PC-9 (cell line): ENCODE measurements around the gene OR6C65. TPM values are rescaled to one million over a fixed set of nuclear protein-coding genes. Genes with fewer than 3 reads are reported as not detected.
"Not testable (repeated sequence)": the region's sequence is repeated elsewhere in the genome, so short reads cannot be mapped to it uniquely, and the experiment has no call there.

Experiments used
- BruUV-seq: library from RNA; stranded (reverse); fragments of 400-500 nt; replicated peaks from 2 replicates; lab custom pipeline; 2021; lab: Mats Ljungman, UMichigan
- CTCF ChIA-PET: fragments of 300-600 bp; sonication (Branson Sonifier 250); formaldehyde crosslinking; loops from one replicate; lab custom pipeline; 2022; ENCODE audit warnings: antibody characterized with exemption; lab: Charles Lee
- POLR2A ChIA-PET: fragments of 300-600 bp; sonication (Branson Sonifier 250); formaldehyde crosslinking; loops from one replicate; lab custom pipeline; 2022; ENCODE audit warnings: antibody characterized with exemption; ENCODE audit not compliant: unreplicated experiment; lab: Charles Lee
- DNase-seq, 2 experiments: peaks; one replicate each; pipeline versions ENCODE4 v3.0.0 to v3.0.0-alpha.2; 2015 to 2022; ENCODE audit warnings: mixed read lengths in 1 of 2
- H2AFZ ChIP-seq: fragments of 200-600 bp; sonication (generic); 2 replicates; pipeline ENCODE4 v1.8.1; 2017; ENCODE audit warnings: antibody characterized with exemption
- H3F3A ChIP-seq: fragments of 200-600 bp; sonication (generic); 2 replicates; pipeline ENCODE4 v1.8.1; 2017; ENCODE audit warnings: antibody characterized with exemption, mild to moderate bottlenecking, low read depth; ENCODE audit not compliant: insufficient read depth
- H3K27ac ChIP-seq: fragments of 200-600 bp; sonication (generic); 2 replicates; pipeline ENCODE4 v1.6.1; 2016; ENCODE audit warnings: mixed run types
- H3K27me3 ChIP-seq: fragments of 200-600 bp; sonication (generic); 2 replicates; pipeline ENCODE4 v1.6.1; 2016; ENCODE audit warnings: low read depth, mixed run types; ENCODE audit not compliant: insufficient read depth
- H3K36me3 ChIP-seq: fragments of 200-600 bp; sonication (generic); 2 replicates; pipeline ENCODE4 v1.6.1; 2016; ENCODE audit warnings: low read depth, mixed run types
- H3K4me1 ChIP-seq: fragments of 200-600 bp; sonication (generic); replicated peaks from 2 replicates; pipeline ENCODE4 v1.6.1; 2016; ENCODE audit warnings: mixed run types; ENCODE audit not compliant: insufficient read depth
- H3K4me2 ChIP-seq: fragments of 200-600 bp; sonication (generic); 2 replicates; pipeline ENCODE4 v1.6.1; 2017; ENCODE audit warnings: mixed run types
- H3K4me3 ChIP-seq: fragments of 200-600 bp; sonication (generic); 2 replicates; pipeline ENCODE4 v1.6.1; 2016; ENCODE audit warnings: mixed run types
- H3K79me2 ChIP-seq: fragments of 200-600 bp; sonication (generic); 2 replicates; pipeline ENCODE4 v1.6.1; 2017; ENCODE audit warnings: low read depth, mixed run types
- H3K9me2 ChIP-seq: fragments of 200-600 bp; sonication (generic); 2 replicates; pipeline ENCODE4 v1.8.1; 2017; ENCODE audit warnings: mild to moderate bottlenecking; ENCODE audit not compliant: insufficient read depth
- H3K9me3 ChIP-seq: fragments of 200-600 bp; sonication (generic); 2 replicates; pipeline ENCODE4 v1.8.1; 2016; ENCODE audit warnings: low read depth; ENCODE audit not compliant: insufficient read depth
- H4K20me1 ChIP-seq: fragments of 200-600 bp; sonication (generic); 2 replicates; pipeline ENCODE4 v1.8.1; 2017; ENCODE audit not compliant: insufficient read depth
- CTCF ChIP-seq: fragments of 200-600 bp; sonication (generic); conservative IDR thresholded peaks from 2 replicates; pipeline ENCODE4 v1.6.1; 2017; ENCODE audit warnings: mixed run types, antibody characterized with exemption, mild to moderate bottlenecking, moderate library complexity
- EZH2 ChIP-seq: fragments of 200-600 bp; sonication (generic); IDR thresholded peaks from 2 replicates; pipeline ENCODE4 v1.8.0; 2017; ENCODE audit warnings: antibody characterized with exemption, low read depth
- intact Hi-C: fragments of 100-400 bp; cut with micrococcal nuclease; formaldehyde crosslinking; loops from one replicate; pipeline ENCODE4 v1.10.0; 2022; ENCODE audit not compliant: unreplicated experiment
- total RNA-seq: library from RNA; stranded (reverse); gene quantifications from 2 replicates; pipeline ENCODE4 v1.2.3, GENCODE V29; 2021

OR6C65 gene
- total RNA-seq, 1 experiment from 2014 or later = not detected

DNA sequence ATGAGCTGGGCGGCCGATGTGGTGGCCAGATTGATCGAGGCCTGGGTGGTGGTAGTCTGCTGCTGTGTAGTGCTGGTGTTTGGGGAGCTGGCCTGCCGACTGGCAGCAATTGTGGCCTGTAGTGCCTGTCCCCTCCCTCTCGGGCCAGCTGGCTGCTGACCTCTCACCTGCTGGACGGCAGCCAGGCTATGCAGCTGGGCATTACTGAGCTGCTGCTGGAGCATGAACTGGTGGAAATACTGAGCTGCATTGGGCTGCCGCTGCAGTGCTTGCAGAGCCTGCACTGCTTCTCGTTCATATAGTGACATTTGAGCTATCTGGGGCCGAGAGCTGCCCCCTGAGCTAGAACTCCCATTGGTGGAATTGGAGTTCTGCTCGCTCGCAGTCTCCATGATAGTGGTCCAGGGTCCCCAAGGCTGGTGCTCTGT lies 14.1 kb downstream of the OR6C65 start:
- intact Hi-C loops, POLR2A ChIA-PET, H4K20me1 ChIP-seq, H3K4me3 ChIP-seq, CTCF ChIA-PET, H2AFZ ChIP-seq, DNase-seq, H3K27ac ChIP-seq, H3F3A ChIP-seq, H3K36me3 ChIP-seq, H3K4me2 ChIP-seq, H3K79me2 ChIP-seq, H3K9me3 ChIP-seq, H3K4me1 ChIP-seq, BruUV-seq, H3K9me2 ChIP-seq: not testable (repeated sequence)
- peaks cover 14% of the 10 kb centered on the region; the same call in 1 of the 2 replicates for H3K27me3 ChIP-seq

DNA sequence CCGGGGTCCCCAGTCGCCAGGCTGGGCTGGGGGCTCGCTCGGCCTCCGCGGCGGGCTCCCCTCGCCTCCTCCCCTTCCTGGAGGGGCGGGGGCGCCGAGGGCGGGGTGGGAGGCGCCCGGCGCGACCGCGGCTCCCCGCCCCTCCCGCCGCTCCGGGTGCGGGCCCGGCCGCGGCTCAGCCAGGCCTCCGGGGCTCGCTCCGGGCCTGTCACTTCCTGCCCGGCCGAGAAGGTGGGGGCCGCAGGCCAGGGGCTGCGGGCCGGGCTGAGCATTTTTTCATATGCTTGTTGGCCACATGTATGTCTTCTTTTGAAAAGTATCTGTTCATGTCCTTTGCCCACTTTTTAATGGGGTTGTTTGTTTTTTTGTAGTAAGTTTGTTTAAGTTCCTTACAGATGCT lies 14.6 kb downstream of the OR6C65 start:
- CTCF ChIA-PET, intact Hi-C loops, H3K4me1 ChIP-seq: not testable (repeated sequence)

GRCh38 chr12:55416961-55417360 lies 16.6 kb downstream of the OR6C65 start:
- peaks cover 14% of the 10 kb centered on the region; the same call in 1 of the 2 replicates for H3K27me3 ChIP-seq
- no peaks in the 10 kb centered on the region for H3K4me1 ChIP-seq
- no peak overlapping the region for H3K27ac ChIP-seq
- TF ChIP-seq CTCF = no peak
- no peak for TF ChIP-seq EZH2
- no peak overlapping the region for H3K4me3 ChIP-seq
- H3K9me3 ChIP-seq = no peaks in the 10 kb centered on the region
- H2AFZ ChIP-seq = no peak overlapping the region
- intact Hi-C loops = no loop called here
- CTCF ChIA-PET = no interaction called here
- no peaks in the 10 kb centered on the region for H3F3A ChIP-seq
- no peaks in the 10 kb centered on the region for H3K79me2 ChIP-seq
- H3K36me3 ChIP-seq = no peaks in the 10 kb centered on the region
- POLR2A ChIA-PET = no interaction called here
- no peak overlapping the region for H3K4me2 ChIP-seq
- no peak for DNase-seq
- H3K9me2 ChIP-seq = no peaks in the 10 kb centered on the region
- no TSS peak for BruUV-seq
- no peaks in the 10 kb centered on the region for H4K20me1 ChIP-seq

More for the DNA sequence above, 14.6 kb downstream of the OR6C65 start:
- H2AFZ ChIP-seq, POLR2A ChIA-PET, H3K4me2 ChIP-seq, H3K9me3 ChIP-seq, H3K79me2 ChIP-seq, H3K27ac ChIP-seq, H4K20me1 ChIP-seq, DNase-seq, H3K36me3 ChIP-seq, H3F3A ChIP-seq, BruUV-seq, H3K9me2 ChIP-seq, H3K4me3 ChIP-seq: not testable (repeated sequence)
- peaks cover 14% of the 10 kb centered on the region; the same call in 1 of the 2 replicates for H3K27me3 ChIP-seq

- Histone ChIP-seq H3K36me3 (no peaks in the 10 kb centered on the region), H4K20me1 (no peaks in the 10 kb centered on the region), H3K4me3 (no peak overlapping the region), H3K9me2 (no peaks in the 10 kb centered on the region), H3K27me3 (peaks cover 11% of the 10 kb centered on the region; the same call in 1 of the 2 replicates), H3K4me2 (no peak overlapping the region), H3F3A (no peaks in the 10 kb centered on the region), H2AFZ (no peak overlapping the region), H3K79me2 (no peaks in the 10 kb centered on the region), H3K9me3 (no peaks in the 10 kb centered on the region), H3K4me1 (no peaks in the 10 kb centered on the region), H3K27ac (no peak overlapping the region)
- TF ChIP-seq CTCF = no peak
- TF ChIP-seq EZH2 = no peak
- POLR2A ChIA-PET = no interaction called here
- no peak for DNase-seq
- no TSS peak for BruUV-seq
- intact Hi-C loops = no loop called here
- CTCF ChIA-PET = no interaction called here
These were observed 20.1 kb downstream of the OR6C65 start for GRCh38 chr12:55420307-55420962.
